GM18507 (cell line): ENCODE results near the gene PPARG.
"Not testable (repeated sequence)": the region's sequence is repeated elsewhere in the genome, so short reads cannot be mapped to it uniquely, and the experiment has no call there.

Experiments used
- DNase-seq: peaks from one replicate; pipeline ENCODE4 v3.0.0; 2011; ENCODE audit warnings: low read depth; ENCODE audit not compliant: insufficient read length; ENCODE audit errors: extremely low spot score
- FAIRE-seq: peaks from 2 replicates; lab custom pipeline; 2011; peaks lifted over from hg19 to GRCh38; lab: Jason Lieb, UNC

Gene PPARG

DNA sequence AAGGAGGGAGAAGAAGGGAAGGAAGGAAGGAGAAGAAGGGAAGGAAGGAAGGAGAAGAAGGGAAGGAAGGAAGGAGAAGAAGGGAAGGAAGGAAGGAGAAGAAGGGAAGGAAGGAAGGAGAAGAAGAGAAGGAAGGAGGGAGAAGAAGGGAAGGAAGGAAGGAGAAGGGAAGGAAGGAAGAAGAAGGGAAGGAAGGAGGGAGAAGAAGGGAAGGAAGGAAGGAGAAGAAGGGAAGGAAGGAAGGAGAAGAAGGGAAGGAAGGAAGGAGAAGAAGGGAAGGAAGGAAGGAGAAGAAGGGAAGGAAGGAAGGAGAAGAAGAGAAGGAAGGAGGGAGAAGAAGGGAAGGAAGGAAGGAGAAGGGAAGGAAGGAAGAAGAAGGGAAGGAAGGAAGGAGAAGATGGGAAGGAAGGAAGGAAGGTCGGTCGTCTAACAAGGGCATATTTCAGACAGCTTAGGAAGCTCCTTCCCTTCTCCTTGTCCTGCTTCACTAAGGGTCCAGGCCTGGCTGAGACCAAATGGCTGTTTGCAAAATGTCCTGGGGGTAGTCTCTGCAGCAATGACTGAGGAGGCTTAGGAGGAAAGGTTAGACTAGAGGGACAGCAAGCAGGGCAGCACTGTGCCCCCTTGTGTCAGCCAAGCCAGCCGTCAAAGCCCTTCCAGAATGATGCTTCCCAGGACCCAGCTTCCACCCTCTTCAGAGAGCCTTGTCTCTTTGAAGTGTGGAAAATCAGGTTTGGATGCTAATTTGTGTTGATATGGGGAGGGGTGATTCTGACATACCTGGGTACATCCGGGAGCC is 159.7 kb downstream of the PPARG start:
- FAIRE-seq, DNase-seq: not testable (repeated sequence)

DNA sequence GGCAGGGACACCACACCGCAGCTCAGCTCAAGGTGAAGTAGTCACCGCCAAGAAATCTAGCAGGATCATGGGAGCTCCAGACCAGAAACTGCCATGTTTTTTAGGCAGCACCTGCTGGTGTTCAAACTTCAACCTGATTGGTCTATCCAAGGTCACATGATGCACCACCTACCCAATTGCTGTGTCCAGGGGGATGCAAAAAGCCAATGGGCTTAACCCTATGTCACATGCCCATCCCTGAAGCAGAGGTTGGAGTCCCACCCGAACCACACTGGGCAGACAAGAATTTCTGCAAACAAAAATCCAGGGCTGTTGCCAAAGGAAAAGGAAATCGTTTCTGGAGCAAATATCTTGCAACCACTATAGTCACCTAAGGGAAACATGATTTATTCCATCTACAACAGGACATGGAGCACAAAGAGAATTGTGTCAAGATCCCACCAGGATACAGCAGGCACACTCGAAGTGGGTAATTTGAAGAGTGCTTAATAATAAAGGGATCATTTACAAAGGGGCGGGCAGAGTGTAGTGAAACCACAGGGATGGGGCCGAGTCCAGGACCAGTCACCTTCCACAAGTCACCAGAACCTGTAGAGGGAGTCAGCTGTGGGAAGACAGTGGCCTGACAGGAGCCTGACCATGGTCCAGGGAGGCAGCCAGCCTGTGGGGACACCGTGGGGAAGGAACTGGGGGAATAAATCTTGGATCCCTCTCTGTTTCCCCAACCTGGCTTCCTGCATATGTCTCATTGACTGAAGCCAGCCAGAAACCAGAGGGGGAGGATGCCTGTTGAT is 161.2 kb downstream of the PPARG start:
- FAIRE-seq (no peak), DNase-seq (no peak)

GRCh38 chr3:12451481-12451880 is 162.6 kb downstream of the PPARG start:
- no peak for DNase-seq
- no peak for FAIRE-seq

GRCh38 chr3:12451960-12452359 is 163.1 kb downstream of the PPARG start:
- DNase-seq = no peak
- FAIRE-seq = no peak

DNA sequence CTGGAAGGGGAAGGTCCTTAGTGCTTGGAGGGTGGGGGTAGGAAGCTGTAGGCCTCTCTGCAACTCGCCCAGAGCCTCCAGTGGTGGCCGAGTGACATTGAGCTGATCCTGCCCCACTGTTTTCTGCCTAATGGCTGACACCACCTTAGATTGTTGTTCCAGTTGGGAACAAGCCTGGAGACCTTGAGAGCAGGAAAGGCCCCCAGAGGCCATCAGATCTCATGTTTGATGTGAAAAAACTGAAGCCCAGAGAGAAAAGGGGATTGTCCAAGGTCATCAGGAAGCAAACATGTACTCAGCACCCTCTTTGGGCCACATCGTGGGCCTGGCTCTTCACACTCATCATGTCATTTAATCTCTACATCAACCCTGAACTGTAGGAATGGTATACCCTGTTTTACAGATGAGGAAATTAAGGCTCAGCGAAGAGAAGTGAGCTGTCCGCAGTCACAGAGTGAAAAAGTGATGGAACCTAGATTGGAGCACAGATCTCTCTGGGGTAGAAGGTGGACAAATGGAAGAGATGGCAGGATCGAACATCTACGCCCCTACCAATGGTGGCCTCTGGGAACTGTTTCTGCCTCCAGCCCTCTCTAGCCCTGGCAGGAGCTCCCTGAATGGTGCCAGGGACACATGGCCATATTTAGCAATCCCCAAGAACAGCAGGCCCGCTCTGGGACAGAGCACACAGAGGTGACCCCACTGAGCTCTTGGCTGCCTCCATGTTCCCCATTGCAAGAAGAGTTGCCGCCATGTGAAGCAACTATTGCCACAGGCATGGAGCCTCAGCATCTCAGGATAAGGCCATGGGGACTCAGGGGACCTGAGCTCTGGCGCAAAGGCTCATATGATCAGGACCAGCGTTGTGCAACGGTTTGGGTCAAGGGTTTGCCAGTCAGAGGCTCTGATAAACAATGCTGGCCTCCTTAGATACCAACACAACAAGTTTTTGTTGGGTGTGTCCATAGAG is 163.8 kb downstream of the PPARG start:
- FAIRE-seq = no peak
- no peak for DNase-seq

- no peak for FAIRE-seq
- no peak for DNase-seq
Measured at GRCh38 chr3:12454076-12454815, 165.4 kb downstream of the PPARG start.

- no peak for FAIRE-seq
- DNase-seq = no peak
Measured at GRCh38 chr3:12454816-12455121, 165.9 kb downstream of the PPARG start.

DNA sequence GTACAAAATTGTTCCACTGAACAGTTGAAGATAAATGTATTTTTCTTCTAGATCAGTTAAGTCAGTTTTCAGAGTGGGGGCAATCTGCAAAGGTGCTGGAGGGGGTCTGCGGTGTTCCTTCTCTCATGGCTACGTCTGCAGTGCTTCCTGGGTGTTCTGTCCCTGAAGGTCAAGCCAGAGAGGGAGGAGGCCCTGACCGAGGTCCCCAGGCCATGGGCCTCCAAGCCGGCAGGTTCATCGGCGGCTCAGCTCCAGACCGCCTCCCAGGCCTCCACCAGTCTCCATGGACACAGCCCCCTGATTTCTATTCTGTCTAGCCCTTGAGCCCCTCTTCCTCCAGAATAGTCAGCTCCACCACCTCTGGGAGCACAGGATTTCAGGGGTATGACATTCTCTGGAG is 166.9 kb downstream of the PPARG start:
- DNase-seq = no peak
- no peak for FAIRE-seq

DNA sequence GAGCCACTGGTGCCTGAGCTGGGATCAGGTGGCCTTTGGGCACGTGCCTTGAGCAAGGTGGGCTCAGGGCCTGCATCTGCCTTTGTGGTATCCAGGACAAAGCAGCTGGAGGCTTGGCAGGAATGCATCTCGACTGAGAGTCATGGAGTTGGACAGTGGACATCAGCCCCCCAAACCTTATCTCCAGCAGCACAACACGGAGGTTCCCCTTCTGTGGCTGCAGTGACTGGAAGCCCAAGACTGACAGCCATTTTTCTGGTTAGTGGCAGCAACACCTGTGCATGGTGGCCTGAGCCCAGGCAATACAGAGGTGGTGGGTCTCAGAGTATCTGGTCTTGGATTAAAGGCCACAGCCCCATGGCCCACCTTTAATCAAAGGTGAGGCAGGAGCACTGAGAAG is 167.6 kb downstream of the PPARG start:
- DNase-seq (no peak), FAIRE-seq (no peak)

GRCh38 chr3:12457380-12457779 is 168.5 kb downstream of the PPARG start:
- not testable (repeated sequence) for DNase-seq, FAIRE-seq

- no peak for FAIRE-seq
- DNase-seq = no peak
Measured at GRCh38 chr3:12458901-12459300, 170.0 kb downstream of the PPARG start.

GRCh38 chr3:12460127-12460526 is 171.3 kb downstream of the PPARG start:
- FAIRE-seq = no peak
- no peak for DNase-seq

DNA sequence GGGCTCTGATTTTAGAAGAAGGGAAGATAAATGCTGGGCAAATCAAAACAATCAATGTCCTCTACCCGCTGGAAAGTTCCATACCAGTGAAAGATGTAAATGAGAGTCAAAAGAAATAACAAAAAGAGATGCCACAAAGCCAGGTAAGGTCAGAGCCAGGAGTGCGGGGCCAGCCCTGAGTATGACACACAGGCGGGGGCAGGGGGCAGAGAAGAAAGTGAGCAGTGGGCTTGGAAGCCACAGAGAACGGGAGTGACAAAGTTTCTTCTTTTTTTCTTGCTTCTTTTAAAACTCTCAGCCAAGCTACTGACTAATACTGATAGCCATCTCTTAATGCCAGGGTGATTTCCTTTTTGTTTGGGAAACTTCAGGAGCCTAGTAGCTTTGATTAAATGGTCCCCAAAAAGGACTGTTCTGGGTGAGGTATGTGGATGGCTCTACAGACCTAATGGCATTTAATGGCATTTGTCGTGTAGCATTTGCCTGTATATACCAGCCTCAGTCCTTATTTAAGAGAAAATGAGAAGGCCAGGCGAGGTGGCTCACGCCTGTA is 172.3 kb downstream of the PPARG start:
- DNase-seq (no peak), FAIRE-seq (no peak)

- FAIRE-seq (no peak), DNase-seq (no peak)
Measured at GRCh38 chr3:12462159-12462947, 173.5 kb downstream of the PPARG start.

DNA sequence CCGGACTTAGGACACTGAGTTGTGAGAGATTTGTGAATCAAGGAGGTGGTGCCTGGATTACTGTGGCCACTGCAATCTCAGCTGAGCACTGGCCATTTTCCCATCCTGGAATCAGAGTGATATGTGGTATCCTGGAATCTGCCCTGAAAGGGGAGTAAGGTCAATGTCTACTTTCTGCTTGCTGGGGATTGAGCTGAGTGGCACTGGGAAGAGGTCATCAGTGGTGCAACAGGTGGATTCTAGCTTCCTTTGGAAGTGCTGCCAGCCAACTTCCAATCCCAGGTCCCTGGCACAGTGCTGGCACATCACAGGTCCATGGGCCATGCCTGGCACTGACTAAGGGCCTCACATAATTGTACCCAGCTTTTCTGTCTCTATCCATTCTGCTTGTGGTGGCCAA is 174.8 kb downstream of the PPARG start:
- DNase-seq = no peak
- no peak for FAIRE-seq

- FAIRE-seq = no peak
Measured at GRCh38 chr3:12464181-12464580, 175.3 kb downstream of the PPARG start.

GRCh38 chr3:12465151-12465835 is 176.4 kb downstream of the PPARG start:
- DNase-seq (no peak), FAIRE-seq (no peak)

More at GRCh38 chr3:12464181-12464580, 175.3 kb downstream of the PPARG start:
- no peak for DNase-seq

DNA sequence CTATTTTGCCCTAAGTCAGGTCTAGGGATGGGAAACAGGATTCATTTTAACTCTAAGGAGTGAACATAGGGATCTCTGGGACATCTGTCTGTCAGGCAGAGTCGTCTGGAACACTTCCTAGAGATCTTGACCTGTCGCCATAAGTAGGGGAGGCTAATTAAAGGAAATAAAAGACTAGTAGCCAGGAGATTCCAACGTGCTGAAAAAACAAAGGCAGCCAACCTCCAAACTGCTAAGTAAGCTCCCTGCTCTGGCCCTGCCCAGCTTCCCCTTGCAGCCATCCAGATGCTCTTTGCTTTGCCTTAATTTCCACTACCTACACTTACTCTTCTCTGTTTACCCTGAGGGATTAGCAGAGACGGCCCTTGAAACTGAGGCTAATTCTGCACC is 177.0 kb downstream of the PPARG start:
- no peak for DNase-seq
- no peak for FAIRE-seq
